Breast epithelium (tissue), 4 donors: ENCODE measurements around the gene PROX2. TPM values are rescaled to one million over a fixed set of nuclear protein-coding genes. Genes with fewer than 3 reads are reported as not detected.

ENCODE experiments used
- DNase-seq, 2 donors: peaks; one replicate each; pipeline ENCODE4 v3.0.0-alpha.2; 2019; ENCODE audit warnings: low spot score in 2 of 2
- H3K27ac ChIP-seq, 2 donors: fragments of 200-600 bp; sonication (generic) in 1 of 2; one replicate each; pipeline ENCODE4 v1.5.1; 2016 to 2019; ENCODE audit warnings: mild to moderate bottlenecking in 1 of 2
- H3K27me3 ChIP-seq, 2 donors: fragments of 200-600 bp; sonication (generic) in 1 of 2; one replicate each; pipeline versions ENCODE4 v1.5.1 to v1.6.0; 2017 to 2019; ENCODE audit warnings: control low read depth in 1 of 2, mild to moderate bottlenecking in 1 of 2
- H3K36me3 ChIP-seq: fragments of 200-600 bp; one replicate; pipeline ENCODE4 v1.5.1; 2019
- H3K4me1 ChIP-seq, 2 donors: fragments of 200-600 bp; sonication (generic); one replicate each; pipeline ENCODE4 v1.5.1; 2016 to 2019; ENCODE audit warnings: control low read depth in 1 of 2
- H3K4me3 ChIP-seq, 3 donors: fragments of 200-600 bp; sonication (generic); 1 replicate in 2 of 3; 2 replicates in 1 of 3; pipeline ENCODE4 v1.5.1; 2016 to 2019; ENCODE audit warnings: mild to moderate bottlenecking in 3 of 3, moderate library complexity in 2 of 3
- H3K9me3 ChIP-seq, 2 donors: fragments of 200-600 bp; sonication (generic) in 1 of 2; one replicate each; pipeline ENCODE4 v1.5.1; 2016 to 2019; ENCODE audit warnings: control low read depth in 1 of 2
- CTCF ChIP-seq, 3 donors: fragments of 450-650 bp; IDR thresholded peaks; one replicate each; pipeline ENCODE4 v1.5.1; 2016 to 2017; ENCODE audit warnings: antibody characterized with exemption in 3 of 3, mild to moderate bottlenecking in 3 of 3, moderate library complexity in 3 of 3
- POLR2A ChIP-seq: fragments of 450-650 bp; IDR thresholded peaks from one replicate; pipeline ENCODE4 v1.6.1; 2016; ENCODE audit warnings: antibody characterized with exemption, mild to moderate bottlenecking, moderate library complexity
- POLR2AphosphoS5 ChIP-seq, 3 donors: sonication (generic); formaldehyde crosslinking; IDR thresholded peaks; one replicate each; pipeline ENCODE4 v1.6.1; 2017; ENCODE audit warnings: antibody characterized with exemption in 3 of 3
- intact Hi-C: fragments of 100-400 bp; cut with DNase I; formaldehyde crosslinking; loops from one replicate; pipeline ENCODE4 v1.15.1; 2023; ENCODE audit warnings: low total_unique reads
- total RNA-seq, 3 donors: library from RNA; depleted of rRNA; stranded (reverse); fragments of >200 nt; gene quantifications; one replicate each; pipeline ENCODE4 v1.1.0, GENCODE V29; 2016

The PROX2 gene
- total RNA-seq, 3 donors from 2014 or later, result not detected

- H3K4me3 ChIP-seq, result no peak overlapping the region
- TF ChIP-seq CTCF (IDR thresholded peaks at IDR 0.05) (no peak), POLR2A (no peak), POLR2AphosphoS5 (IDR thresholded peaks at IDR 0.05) (no peak)
- intact Hi-C loops, result no loop called here
- DNase-seq, result no peak
- no peaks in the 10 kb centered on the region for H3K4me1 ChIP-seq
- no peak overlapping the region for H3K27ac ChIP-seq
- no peaks in the 10 kb centered on the region for H3K9me3 ChIP-seq
- H3K36me3 ChIP-seq, result peaks cover under 1% of the 10 kb centered on the region
- no peaks in the 10 kb centered on the region for H3K27me3 ChIP-seq
Observed at GRCh38 chr14:74826574-74826973, 49.4 kb downstream of the PROX2 start.

Other genes with a start within 250 kb of the PROX2 start
- gene AREL1, start 163.1 kb downstream of the PROX2 start, total RNA-seq, result 10 to 100 TPM; 17.0 to 24.3 (median 24.0) TPM
- gene FCF1, start 163.0 kb downstream of the PROX2 start, total RNA-seq, result 10 to 100 TPM; 29.4 to 34.6 (median 33.8) TPM
- 10 to 100 TPM; 50.9 to 97.0 (median 79.6) TPM for gene YLPM1, start 112.8 kb downstream of the PROX2 start, total RNA-seq
- 100 to 1,000 TPM in 1 of 3 donors, 10 to 100 TPM in 2; 73.4 to 104 (median 76.1) TPM for gene DLST, start 5.8 kb upstream of the PROX2 start, total RNA-seq
- gene RPS6KL1, start 47.1 kb upstream of the PROX2 start, total RNA-seq, result 1 to 10 TPM; 2.9 to 5.6 (median 3.3) TPM
- gene PGF, start 79.5 kb upstream of the PROX2 start, total RNA-seq, result 10 to 100 TPM in 1 of 3 donors, 1 to 10 TPM in 2; 3.7 to 17.9 (median 8.2) TPM
- 10 to 100 TPM; 31.8 to 40.3 (median 36.0) TPM for gene EIF2B2, start 126.8 kb upstream of the PROX2 start, total RNA-seq
- gene MLH3, start 175.3 kb upstream of the PROX2 start, total RNA-seq, result 10 to 100 TPM; 31.8 to 53.1 (median 42.9) TPM
- 10 to 100 TPM; 19.0 to 23.6 (median 21.6) TPM for gene ACYP1, start 187.9 kb upstream of the PROX2 start, total RNA-seq
- gene ZC2HC1C, start 193.5 kb upstream of the PROX2 start, total RNA-seq, result 1 to 10 TPM in 2 of 3 donors, under 1 TPM in 1; 0.96 to 3.2 (median 2.6) TPM